PC-9 (cell line): ENCODE data around the gene SUFU. TPM values are rescaled to one million over a fixed set of nuclear protein-coding genes. Genes with fewer than 3 reads are reported as not detected.

ENCODE experiments used
- BruUV-seq: library from RNA; stranded (reverse); fragments of 400-500 nt; replicated peaks from 2 replicates; lab custom pipeline; 2021; lab: Mats Ljungman, UMichigan
- CTCF ChIA-PET: fragments of 300-600 bp; sonication (Branson Sonifier 250); formaldehyde crosslinking; loops from one replicate; lab custom pipeline; 2022; ENCODE audit warnings: antibody characterized with exemption; lab: Charles Lee
- POLR2A ChIA-PET: fragments of 300-600 bp; sonication (Branson Sonifier 250); formaldehyde crosslinking; loops from one replicate; lab custom pipeline; 2022; ENCODE audit warnings: antibody characterized with exemption; ENCODE audit not compliant: unreplicated experiment; lab: Charles Lee
- DNase-seq, 2 experiments: peaks; one replicate each; pipeline versions ENCODE4 v3.0.0 to v3.0.0-alpha.2; 2015 to 2022; ENCODE audit warnings: mixed read lengths in 1 of 2
- H2AFZ ChIP-seq: fragments of 200-600 bp; sonication (generic); 2 replicates; pipeline ENCODE4 v1.8.1; 2017; ENCODE audit warnings: antibody characterized with exemption
- H3F3A ChIP-seq: fragments of 200-600 bp; sonication (generic); 2 replicates; pipeline ENCODE4 v1.8.1; 2017; ENCODE audit warnings: antibody characterized with exemption, mild to moderate bottlenecking, low read depth; ENCODE audit not compliant: insufficient read depth
- H3K27ac ChIP-seq: fragments of 200-600 bp; sonication (generic); 2 replicates; pipeline ENCODE4 v1.6.1; 2016; ENCODE audit warnings: mixed run types
- H3K27me3 ChIP-seq: fragments of 200-600 bp; sonication (generic); 2 replicates; pipeline ENCODE4 v1.6.1; 2016; ENCODE audit warnings: low read depth, mixed run types; ENCODE audit not compliant: insufficient read depth
- H3K36me3 ChIP-seq: fragments of 200-600 bp; sonication (generic); 2 replicates; pipeline ENCODE4 v1.6.1; 2016; ENCODE audit warnings: low read depth, mixed run types
- H3K4me1 ChIP-seq: fragments of 200-600 bp; sonication (generic); replicated peaks from 2 replicates; pipeline ENCODE4 v1.6.1; 2016; ENCODE audit warnings: mixed run types; ENCODE audit not compliant: insufficient read depth
- H3K4me2 ChIP-seq: fragments of 200-600 bp; sonication (generic); 2 replicates; pipeline ENCODE4 v1.6.1; 2017; ENCODE audit warnings: mixed run types
- H3K4me3 ChIP-seq: fragments of 200-600 bp; sonication (generic); 2 replicates; pipeline ENCODE4 v1.6.1; 2016; ENCODE audit warnings: mixed run types
- H3K79me2 ChIP-seq: fragments of 200-600 bp; sonication (generic); 2 replicates; pipeline ENCODE4 v1.6.1; 2017; ENCODE audit warnings: low read depth, mixed run types
- H3K9me2 ChIP-seq: fragments of 200-600 bp; sonication (generic); 2 replicates; pipeline ENCODE4 v1.8.1; 2017; ENCODE audit warnings: mild to moderate bottlenecking; ENCODE audit not compliant: insufficient read depth
- H3K9me3 ChIP-seq: fragments of 200-600 bp; sonication (generic); 2 replicates; pipeline ENCODE4 v1.8.1; 2016; ENCODE audit warnings: low read depth; ENCODE audit not compliant: insufficient read depth
- H4K20me1 ChIP-seq: fragments of 200-600 bp; sonication (generic); 2 replicates; pipeline ENCODE4 v1.8.1; 2017; ENCODE audit not compliant: insufficient read depth
- EZH2 ChIP-seq: fragments of 200-600 bp; sonication (generic); IDR thresholded peaks from 2 replicates; pipeline ENCODE4 v1.8.0; 2017; ENCODE audit warnings: antibody characterized with exemption, low read depth
- intact Hi-C: fragments of 100-400 bp; cut with micrococcal nuclease; formaldehyde crosslinking; loops from one replicate; pipeline ENCODE4 v1.10.0; 2022; ENCODE audit not compliant: unreplicated experiment
- total RNA-seq: library from RNA; stranded (reverse); gene quantifications from 2 replicates; pipeline ENCODE4 v1.2.3, GENCODE V29; 2021
- TF ChIP-seq, protein P1 (sequence below): fragments of 200-600 bp; sonication (generic); conservative IDR thresholded peaks from 2 replicates; pipeline ENCODE4 v1.6.1; 2017; ENCODE audit warnings: mixed run types, antibody characterized with exemption, mild to moderate bottlenecking, moderate library complexity

Gene SUFU
- total RNA-seq, 1 experiment from 2014 or later = 20.2 TPM

DNA sequence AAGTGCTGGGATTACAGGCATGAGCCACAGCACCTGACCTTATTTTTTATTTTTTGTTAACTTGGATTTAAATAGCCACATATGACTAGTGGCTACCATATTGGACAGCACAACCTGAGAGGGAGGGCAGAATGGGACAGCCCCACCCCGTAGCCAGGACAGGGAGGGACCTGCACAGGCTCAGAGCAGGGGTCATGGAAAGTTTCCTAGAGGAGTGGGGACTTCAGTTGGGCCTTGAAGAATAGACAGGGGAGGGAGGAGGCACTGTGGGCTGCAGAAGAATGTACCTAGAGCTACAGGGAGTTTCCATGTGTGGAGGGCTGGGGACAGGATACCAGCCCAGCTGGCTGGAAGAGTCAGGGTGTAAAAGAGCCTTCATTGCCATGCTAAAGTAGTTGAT, 149.3 kb downstream of the SUFU start:
- intact Hi-C loops = no loop called here
- ChIA-PET CTCF (no interaction called here), POLR2A (no interaction called here)
- no peaks in the 10 kb centered on the region for H3K27me3 ChIP-seq
- H3K9me2 ChIP-seq = no peaks in the 10 kb centered on the region
- H3K27ac ChIP-seq = no peak overlapping the region
- no peaks in the 10 kb centered on the region for H3K9me3 ChIP-seq
- H3K4me3 ChIP-seq = no peak overlapping the region
- no TSS peak for BruUV-seq
- peaks cover 49% of the 10 kb centered on the region for H4K20me1 ChIP-seq
- H3F3A ChIP-seq = no peaks in the 10 kb centered on the region
- no peaks in the 10 kb centered on the region for H3K36me3 ChIP-seq
- no peak overlapping the region for H2AFZ ChIP-seq
- peaks cover 59% of the 10 kb centered on the region for H3K79me2 ChIP-seq
- H3K4me2 ChIP-seq = no peak overlapping the region
- DNase-seq = no peak
- 0 out of 2 replicates have a peak, but pooled peaks cover under 1% of the 10 kb centered on the region for H3K4me1 ChIP-seq
- no peak for TF ChIP-seq EZH2
- TF ChIP-seq, protein P1, sequence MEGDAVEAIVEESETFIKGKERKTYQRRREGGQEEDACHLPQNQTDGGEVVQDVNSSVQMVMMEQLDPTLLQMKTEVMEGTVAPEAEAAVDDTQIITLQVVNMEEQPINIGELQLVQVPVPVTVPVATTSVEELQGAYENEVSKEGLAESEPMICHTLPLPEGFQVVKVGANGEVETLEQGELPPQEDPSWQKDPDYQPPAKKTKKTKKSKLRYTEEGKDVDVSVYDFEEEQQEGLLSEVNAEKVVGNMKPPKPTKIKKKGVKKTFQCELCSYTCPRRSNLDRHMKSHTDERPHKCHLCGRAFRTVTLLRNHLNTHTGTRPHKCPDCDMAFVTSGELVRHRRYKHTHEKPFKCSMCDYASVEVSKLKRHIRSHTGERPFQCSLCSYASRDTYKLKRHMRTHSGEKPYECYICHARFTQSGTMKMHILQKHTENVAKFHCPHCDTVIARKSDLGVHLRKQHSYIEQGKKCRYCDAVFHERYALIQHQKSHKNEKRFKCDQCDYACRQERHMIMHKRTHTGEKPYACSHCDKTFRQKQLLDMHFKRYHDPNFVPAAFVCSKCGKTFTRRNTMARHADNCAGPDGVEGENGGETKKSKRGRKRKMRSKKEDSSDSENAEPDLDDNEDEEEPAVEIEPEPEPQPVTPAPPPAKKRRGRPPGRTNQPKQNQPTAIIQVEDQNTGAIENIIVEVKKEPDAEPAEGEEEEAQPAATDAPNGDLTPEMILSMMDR = no peak

- Histone ChIP-seq H3K4me3 (no peak overlapping the region), H3K36me3 (no peaks in the 10 kb centered on the region), H3K4me1 (no peaks in the 10 kb centered on the region), H3K79me2 (peaks cover 44% of the 10 kb centered on the region), H3K27me3 (no peaks in the 10 kb centered on the region), H3K4me2 (no peak overlapping the region), H3K27ac (no peak overlapping the region), H4K20me1 (peaks cover 38% of the 10 kb centered on the region), H3K9me2 (no peaks in the 10 kb centered on the region), H2AFZ (no peak overlapping the region), H3F3A (no peaks in the 10 kb centered on the region), H3K9me3 (no peaks in the 10 kb centered on the region)
- intact Hi-C loops = no loop called here
- TF ChIP-seq, protein P1 = no peak
- no peak for TF ChIP-seq EZH2
- ChIA-PET CTCF (no interaction called here), POLR2A (interaction anchor here (0.7 kb wide), 1 partner anchor 28 kb away, joined by 4 read pairs; no protein-coding TSS in a partner anchor)
- BruUV-seq = no TSS peak
- DNase-seq = no peak
Observed at GRCh38 chr10:102654566-102654965, 150.8 kb downstream of the SUFU start.

DNA sequence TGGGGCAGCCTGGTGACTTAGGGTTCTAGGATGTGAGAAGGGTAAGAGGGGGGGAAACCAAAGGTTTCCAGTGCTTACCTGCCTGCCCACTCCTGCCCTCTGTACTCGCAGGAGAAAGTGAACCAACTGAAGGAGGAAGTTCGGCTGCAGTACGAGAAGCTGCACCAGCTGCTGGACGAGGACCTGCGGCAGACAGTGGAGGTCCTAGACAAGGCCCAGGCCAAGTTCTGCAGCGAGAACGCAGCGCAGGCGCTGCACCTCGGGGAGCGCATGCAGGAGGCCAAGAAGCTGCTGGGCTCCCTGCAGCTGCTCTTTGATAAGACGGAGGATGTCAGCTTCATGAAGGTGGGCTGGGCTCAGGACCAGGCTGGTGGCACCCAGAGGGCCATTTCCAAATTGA, 151.2 kb downstream of the SUFU start:
- no peaks in the 10 kb centered on the region for H3K9me3 ChIP-seq
- H3K9me2 ChIP-seq = no peaks in the 10 kb centered on the region
- H3K79me2 ChIP-seq = peaks cover 39% of the 10 kb centered on the region
- ChIA-PET POLR2A (interaction anchor here (0.7 kb wide), 1 partner anchor 28 kb away, joined by 4 read pairs; no protein-coding TSS in a partner anchor), CTCF (no interaction called here)
- H3K27ac ChIP-seq = no peak overlapping the region
- intact Hi-C loops = no loop called here
- H3F3A ChIP-seq = no peaks in the 10 kb centered on the region
- H2AFZ ChIP-seq = no peak overlapping the region
- peaks cover 38% of the 10 kb centered on the region for H4K20me1 ChIP-seq
- TF ChIP-seq, protein P1 = no peak
- no peak for TF ChIP-seq EZH2
- no peak for DNase-seq
- BruUV-seq = no TSS peak
- H3K4me1 ChIP-seq = no peaks in the 10 kb centered on the region
- no peak overlapping the region for H3K4me3 ChIP-seq
- no peaks in the 10 kb centered on the region for H3K27me3 ChIP-seq
- no peak overlapping the region for H3K4me2 ChIP-seq
- no peaks in the 10 kb centered on the region for H3K36me3 ChIP-seq
